Measurements from ENCODE around the gene PARD6G.

The PARD6G gene

DNA sequence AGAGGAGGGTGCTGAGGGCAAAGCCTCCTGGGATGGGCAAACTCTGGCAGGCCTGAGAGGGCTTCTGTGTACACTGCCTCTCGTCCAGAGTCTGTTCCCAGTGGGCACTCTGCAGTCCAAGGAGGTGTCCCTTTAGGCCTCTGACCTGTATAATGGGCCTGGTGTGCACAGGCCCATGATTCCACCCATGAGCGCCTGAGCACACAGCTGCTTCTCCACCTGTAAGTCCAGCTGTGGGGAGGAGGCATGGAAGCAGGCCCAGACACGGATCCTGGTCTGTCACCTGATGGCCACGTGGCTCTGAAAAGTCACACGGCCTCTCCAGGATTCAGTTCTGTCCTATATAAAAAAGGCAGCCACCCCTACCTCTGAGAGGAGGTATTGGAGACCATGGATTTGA, 57.0 kb downstream of the PARD6G start:
- no peak for DNase-seq (ENCODE audit: low read depth)

DNA sequence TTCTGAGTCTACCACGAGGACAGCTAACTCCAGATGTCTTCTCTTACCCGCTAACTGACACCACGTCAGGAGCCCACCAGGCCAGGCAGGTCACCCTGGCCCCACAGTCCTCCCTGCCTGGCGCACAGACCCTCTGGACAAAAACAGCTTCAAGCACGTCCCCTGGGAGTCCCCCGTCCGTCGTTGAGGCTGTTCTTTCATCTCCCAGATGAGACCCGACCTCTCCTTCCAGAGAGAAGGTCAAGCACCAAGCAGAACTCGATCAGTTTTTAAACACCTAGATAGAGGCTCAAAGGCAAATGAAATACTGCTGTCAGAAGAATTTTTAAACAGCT, 57.8 kb downstream of the PARD6G start:
- DNase-seq (ENCODE audit: low read depth): no peak

DNA sequence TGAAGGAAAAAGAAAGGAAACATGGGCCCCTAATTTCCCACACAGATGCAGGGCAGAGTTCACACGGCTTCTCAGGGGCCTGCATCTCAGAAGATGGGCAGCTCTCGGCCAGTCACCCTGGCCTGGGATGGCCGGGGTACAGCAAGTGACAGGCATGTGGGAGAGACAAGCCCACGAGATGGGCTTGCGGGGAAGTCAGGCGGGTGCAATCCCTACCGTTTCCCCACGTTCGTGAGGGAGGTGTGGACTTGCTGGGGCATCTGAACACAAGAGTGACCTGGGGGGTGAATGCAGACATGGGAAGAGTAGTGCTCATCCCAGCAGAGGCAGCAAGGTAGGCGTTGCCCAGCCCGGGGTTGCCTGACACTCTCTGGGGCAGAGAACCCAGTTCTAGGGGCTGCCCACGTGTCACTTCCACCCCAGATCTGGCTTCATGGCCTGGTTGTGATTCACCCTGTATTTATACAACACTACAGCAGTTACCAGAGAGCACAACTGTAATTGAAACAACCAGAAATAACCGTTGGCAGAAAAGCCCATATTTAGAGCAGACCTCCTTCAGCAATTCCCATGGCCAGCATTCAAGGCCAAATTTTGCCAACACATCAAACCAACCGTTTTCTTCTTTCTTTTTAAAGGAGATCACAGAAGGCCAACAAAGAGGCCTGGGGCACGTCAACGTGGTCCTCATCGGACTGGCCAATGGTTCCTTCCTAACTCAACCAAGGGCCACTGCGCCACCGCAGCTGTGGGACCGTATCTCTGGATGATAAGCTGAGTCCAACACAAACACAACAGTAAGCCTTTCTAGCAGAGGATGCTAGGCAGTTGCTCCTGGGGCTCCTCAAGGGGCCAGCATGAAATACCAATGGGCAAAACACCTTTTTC, 58.4 kb downstream of the PARD6G start:
- no peak for DNase-seq (ENCODE audit: low read depth)

DNA sequence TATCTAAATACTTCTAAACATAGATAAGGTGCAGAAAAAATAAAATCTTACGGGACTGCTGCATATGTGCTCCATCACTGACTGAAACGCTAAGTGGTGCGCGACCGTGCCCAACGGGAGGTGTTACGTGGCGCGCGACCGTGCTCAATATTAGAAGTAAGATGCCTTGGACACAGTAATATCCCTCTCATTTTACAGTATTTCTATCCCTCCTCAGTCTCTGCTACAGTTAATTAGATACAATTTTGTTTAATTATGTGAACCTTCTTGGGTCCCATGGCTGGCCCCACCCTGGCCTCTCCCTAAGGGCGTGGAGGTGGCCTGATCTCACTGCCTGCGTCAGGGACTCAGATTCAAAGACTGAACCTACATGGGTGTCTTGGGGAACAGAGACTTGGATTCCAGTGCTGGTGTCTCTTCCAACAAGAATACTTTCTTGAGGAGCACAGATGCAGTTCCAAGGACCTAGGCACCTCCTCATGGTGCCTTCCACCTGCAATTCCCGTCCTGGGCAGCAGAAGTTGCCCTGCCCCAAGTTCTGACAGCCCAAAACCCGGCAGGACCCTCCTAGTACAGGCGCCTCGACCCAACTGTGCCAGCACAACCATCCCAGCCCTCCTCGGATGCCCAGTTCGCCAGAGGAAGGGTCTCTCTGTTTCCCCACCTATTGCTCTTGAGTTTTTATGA, 59.2 kb downstream of the PARD6G start:
- DNase-seq (ENCODE audit: low read depth): no peak

DNA sequence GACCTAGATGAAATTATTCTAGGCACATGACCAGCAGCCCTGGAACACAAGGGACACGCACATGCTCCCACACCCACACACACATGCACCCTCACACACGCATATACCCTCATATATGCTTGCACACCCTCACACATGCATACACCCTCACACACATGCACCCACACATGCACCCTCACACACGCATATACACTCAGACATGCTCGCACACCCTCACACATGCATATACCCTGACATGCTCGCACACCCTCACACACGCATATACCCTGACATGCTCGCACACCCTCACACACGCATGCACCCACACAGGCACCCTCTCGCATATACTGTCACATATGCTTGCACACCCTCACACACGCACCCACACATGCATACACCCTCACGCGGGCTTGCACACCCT, 61.8 kb downstream of the PARD6G start:
- DNase-seq (ENCODE audit: low read depth): no peak

DNA sequence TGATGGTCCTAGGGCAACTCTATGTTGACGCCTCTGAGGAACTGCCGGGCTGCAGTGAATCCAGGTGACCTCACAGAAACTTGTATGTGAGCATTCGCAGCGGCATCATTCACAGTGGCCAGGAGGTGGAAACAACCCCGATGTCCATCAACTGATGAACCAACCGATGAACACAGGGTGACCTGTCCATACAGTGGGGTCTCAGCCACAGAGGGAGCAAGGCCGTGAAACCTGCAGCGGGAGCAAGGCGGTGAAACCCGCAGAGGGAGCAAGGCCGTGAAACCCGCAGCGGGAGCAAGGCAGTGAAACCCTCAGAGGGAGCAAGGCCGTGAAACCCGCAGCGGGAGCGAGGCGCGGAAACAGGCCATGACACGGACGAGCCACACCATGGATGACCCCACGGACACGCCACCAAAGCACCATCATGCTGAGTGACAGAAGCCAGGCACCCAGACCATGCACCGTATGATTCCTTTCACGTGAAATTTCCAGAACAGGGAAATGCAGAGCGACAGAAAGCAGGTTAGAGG, 63.0 kb downstream of the PARD6G start:
- DNase-seq (ENCODE audit: low read depth): no peak

DNA sequence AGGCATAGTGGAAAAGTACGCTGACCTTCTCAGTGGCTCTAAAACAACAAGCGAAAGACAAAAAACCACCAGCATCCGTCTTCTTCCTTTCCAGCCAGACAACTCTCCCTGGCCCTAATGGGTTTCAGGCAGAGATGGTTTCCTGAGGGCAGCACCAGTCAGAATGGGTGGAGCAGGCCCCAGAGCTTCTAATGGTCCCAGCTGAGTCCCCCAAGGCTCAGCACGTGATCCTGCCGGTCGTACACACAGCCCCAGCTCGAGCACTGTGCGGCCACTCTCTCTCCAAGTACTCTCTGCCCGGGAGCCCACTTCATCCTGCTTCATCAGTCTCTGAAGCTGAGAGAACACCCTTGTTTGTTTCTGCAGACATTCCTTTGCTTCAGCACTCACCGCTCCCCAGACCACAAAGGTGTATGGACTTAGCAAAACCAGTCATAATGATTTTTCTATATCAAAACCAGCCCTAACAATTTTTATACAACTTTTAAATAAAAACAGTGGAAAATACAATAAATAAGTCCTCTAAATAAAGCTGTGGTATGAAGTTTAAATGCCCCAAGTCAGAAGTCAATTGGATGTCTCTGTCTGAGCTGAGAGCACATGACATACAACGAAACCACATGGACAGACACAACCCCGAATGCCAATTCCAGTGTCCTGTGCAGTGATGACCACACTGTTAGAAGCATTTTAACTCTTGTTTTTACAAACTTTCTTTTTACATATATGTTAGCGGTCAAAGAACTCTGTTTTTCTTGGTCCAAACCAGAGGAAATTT, 63.9 kb downstream of the PARD6G start:
- DNase-seq (ENCODE audit: low read depth): no peak

DNA sequence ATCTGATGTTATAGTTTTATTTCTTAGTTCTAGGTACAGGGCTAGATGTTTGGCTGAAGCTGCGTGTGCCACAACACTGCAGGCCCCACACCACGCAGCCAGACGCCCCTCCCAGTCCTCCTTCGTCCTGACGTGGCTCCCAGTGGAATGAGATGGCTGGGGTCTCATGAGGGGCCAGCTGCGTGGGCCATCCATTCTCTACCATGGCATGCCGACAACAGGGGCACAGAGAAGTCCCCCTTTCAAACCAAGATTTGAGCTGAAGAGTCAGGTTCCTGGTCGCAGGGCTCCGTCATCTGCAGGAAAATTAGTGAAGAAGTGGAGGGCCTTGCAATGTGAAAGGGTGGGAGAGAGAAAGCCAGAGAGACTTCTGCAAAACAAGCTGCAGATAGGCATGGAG, 64.5 kb downstream of the PARD6G start:
- DNase-seq (ENCODE audit: low read depth): no peak

DNA sequence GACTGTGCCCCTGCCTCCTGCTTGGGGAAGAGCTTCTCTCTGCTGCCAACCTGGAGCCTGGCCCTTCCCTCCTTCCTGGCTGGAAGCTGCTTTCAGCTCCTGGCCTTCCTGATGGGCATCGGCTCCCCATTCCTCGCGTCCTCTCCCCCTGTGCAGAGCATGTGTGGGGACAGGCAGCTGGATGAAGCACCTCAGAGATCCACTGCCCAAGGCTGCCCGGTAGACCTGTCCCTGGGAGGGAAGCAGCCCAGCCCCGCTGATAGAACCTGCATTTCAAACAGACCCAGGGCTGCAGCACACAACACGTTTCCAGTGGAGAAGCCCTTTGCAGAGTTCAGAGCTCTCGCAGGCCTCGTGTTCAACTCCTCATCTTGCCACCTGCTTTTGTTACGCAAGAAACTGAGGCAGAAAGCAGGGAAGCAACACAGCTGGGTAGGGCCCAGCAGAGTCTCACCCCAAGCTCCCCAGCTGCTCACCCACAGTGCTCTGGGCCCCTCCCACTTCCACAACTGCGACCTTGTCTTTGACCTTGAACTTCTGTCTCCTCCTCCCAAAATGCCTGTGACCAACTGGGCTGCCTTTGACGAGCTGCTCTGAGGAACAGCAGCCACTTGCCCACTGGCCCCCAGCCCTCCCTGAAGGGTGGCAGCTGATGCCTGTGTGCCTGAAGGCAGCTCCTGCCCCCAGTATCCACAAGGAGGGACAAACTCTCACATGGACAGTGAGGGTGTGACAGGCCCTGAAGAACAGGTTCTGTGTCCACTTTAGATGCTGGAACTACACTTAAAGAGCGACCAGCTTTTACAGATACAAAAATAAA, 65.5 kb downstream of the PARD6G start:
- DNase-seq (ENCODE audit: low read depth): no peak

DNA sequence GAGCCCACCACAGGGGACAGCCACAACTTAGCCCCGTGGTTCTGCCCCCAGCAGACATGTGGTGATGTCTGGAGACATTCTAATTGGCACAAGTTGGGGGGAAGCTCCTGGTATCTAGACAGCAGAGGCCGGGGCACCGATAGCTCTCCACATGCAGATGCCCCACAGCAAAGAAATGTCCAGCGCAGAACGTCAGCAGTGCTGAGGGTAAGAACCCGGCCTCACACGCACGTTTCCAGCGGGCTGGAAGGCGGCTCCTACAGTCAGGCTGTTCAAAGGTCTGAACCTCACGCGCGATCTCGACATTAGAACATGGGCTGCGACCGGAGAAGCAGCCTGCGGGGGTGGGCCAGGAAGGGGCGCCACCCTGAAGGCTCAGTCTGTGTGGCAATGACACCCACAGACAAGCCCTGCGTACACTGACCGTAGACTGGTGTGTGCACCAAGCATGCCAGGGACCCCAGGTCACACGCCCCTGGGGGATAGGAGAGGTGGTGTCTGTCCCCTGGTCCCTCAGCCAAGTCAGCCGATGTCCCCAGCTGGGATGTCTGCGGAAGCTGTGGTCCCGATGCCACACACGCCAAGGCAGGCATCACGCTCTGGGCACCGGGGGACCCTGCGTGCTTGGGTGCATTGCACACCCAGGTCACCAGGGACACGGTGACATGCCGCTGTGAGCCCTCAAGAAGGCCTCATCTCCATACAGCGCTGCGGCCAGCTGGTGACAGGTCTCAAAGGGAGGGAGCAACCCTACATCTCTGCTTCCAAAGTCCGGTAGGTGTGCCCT, 66.3 kb downstream of the PARD6G start:
- no peak for DNase-seq (ENCODE audit: low read depth)

DNA sequence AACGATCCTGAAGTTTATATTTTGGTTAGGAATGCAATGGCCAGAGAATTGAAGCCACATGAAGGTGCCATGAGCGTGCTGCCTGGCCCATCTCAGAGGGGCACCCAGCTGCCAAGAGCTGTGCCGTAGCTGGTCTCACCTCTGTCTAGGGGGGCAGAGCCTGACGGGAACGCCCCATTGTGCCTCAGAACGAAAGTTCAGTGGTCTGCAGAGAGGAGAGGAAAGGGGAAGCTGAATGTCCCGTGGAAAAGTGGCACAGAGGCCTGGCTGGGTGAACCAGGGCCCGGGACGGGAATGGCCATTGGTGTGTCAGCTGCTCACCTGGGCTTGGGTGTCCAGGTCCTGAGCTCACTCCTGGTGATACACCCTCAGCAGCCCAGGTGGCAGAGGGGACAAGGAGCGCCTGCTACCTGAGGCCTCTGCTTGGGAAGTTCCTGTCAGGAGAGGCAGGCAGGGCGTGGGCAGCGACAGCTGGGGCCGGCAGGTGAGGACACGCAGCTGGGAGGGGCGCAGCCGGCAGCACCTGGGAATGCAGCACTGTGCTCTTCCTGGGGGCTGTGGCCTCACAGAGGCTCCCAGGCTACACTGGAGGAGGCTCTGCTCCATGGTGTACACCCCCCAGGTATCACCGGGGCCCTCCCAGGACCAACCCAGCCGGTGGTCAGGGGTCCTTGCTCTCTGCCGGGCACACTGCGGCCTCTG, 67.3 kb downstream of the PARD6G start:
- DNase-seq (ENCODE audit: low read depth): no peak

DNA sequence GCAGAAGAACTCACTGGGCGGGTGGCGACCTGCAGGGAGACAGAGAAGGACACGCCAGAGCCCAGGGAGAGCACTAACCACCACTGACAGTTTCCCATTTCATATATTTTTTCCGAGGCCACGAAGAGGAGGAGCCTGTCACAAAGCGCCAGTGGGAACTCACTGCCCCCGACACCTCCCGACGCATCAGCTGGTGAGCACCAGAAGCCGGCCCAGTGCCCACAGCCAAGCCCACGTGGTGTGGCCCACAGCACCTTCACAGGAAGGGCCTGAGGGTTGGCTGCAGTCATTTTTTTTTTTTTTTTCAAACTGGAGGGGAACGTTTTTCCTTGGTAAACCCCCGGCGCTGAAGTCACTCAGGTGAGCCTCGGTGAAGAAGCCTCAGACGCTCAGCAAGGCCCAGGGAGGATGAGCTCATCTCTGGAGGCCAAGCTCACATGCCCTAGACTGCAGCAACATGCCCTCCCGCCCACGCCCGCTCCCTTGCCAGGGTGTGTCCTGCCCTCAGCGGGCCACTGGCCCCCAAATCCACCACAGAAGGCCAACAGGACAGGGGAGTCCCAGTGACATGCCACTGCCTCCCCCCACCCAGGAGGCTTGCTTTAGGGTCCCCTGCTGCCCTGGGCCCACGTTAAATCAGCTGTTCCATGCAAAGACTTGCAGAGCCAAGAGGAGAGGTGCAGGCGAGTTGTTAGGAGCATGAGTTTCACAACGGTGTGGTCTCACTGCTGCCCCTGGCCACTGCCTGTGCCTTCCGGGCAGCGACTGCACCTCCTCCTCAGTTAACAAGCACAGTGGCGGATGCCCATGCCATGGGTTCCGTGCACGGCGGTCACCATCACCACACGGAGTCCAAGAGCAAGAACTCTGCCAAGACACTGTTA, 68.1 kb downstream of the PARD6G start:
- DNase-seq (ENCODE audit: low read depth): no peak

DNA sequence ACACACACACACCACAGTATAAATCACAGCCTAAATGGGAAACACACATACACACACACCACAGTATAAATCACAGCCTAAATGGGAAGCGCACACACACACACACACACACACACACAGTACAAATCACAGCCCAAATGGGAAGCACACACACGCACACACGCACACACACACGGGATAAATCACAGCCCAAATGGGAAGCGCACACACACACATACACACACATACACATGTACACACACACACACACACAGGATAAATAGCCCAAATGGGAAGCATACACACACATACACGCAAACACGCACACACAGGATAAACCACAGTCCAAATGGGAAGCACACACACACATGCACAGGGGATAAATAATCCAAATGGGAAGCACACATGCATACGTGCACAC, 70.2 kb downstream of the PARD6G start:
- no peak for DNase-seq (ENCODE audit: low read depth)

DNA sequence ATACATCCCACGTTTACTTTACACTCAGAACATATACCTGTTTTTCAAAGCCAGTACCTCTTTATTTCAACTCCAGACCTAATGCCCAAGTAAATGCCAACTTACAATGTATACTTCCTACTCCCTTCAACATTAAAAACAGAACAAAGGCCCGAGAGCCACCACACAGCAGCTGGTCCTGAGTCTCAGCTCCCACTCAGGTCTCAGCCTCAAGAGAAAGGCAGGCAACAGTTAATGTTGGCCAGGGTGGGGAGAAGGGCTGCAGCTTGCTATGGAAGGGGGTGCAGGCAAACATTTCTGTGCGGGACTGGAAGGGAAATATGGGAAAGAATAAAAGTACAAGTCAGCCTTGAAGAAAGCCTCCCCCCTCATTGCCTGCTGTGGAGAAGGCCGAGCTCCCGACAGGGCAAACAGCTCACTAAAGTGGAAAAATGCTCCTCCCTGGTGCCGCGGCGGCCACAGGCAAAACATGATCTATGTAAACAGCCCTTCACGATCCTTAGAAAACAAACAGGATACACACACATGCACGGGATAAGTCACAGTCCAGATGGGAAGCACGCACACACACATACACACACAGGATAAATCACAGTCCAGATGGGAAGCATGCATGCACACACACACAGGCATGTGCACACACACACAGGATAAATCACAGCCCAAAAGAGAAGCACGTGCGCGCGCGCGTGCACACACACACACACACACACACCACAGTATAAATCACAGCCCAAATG, 70.8 kb downstream of the PARD6G start:
- DNase-seq (ENCODE audit: low read depth): no peak

DNA sequence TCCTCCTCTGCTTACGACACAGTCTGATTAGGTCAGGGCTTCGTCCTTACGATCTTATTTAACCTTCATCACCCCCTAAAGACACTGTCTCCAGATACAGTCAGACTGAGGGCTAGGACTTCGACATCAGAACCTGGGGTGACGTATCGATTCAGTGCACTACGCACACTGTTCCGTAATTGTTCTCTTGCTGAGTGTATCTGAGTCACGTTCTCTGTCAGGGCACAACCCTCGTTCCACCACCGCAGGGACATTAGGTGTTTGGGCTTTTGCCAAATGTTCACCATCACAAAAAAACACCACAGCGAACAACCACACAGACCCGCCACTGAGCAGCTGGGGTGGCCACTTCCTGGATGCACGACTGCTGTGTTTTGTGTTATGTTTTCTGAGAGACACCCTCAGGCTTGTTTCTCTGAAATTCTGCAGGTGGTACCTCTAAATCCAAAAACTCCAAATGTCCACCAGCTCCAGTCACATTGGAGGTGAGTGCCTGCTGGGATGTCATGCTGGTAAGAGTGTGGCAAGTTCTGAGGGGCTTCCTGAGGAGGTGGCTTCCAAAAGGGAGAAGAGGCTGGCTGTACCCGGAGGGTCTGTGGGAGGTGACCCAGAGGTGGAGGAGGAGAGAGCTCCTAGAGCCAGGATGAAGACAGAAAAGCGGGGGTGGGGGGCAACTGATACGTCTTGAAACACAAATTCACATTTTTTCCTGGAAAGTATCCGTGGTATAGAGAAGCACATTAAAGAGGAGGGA, 71.7 kb downstream of the PARD6G start:
- no peak for DNase-seq (ENCODE audit: low read depth)

DNA sequence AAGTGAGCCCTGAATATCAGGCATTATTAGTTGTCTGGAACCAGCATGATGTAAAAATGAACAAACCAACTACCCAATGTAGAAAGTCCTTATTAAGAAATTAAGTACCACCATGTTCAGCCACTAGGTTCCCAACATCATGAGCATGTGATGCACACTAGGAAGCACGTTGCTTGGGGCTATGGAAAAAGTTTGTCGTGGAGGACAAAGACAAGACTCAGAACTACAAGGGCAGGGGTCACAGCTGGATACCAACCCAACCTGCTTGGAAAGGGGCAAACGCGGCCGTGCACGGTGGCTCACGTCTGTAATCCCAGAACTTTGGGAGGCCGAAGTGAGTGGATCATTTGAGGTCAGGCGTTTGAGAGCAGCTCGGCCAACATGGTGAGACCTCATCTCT, 74.3 kb downstream of the PARD6G start:
- DNase-seq (ENCODE audit: low read depth): no peak

DNA sequence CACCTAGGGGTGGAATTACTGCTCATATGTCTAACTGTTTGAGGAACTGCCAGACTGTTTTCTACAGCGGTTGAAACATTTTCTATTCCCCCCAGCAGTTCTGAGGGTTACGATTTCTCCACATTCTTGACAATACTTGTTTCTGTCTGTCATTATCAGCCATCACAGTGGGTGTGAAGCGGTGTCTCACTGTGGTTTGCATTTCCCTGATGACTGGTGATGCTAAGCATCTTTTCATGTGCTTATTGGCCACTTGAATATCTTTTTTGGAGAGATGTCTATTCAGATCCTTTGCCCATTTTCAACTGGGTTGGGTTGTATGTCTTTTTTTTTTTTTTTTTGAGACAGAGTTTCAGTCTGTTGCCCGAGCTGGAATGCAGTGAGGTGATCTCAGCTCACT, 75.3 kb downstream of the PARD6G start:
- DNase-seq (ENCODE audit: low read depth): no peak
